MG63 (cell line): Measurements from ENCODE around the gene TSPEAR. TPM values are rescaled to one million over a fixed set of nuclear protein-coding genes. Genes with fewer than 3 reads are reported as not detected.

Experiments
- DNase-seq: peaks from one replicate; pipeline ENCODE4 v3.0.0-alpha.2; 2020
- H3K27me3 ChIP-seq: fragments of 250-450 bp; sonication (Bioruptor Pico); 2 replicates; pipeline ENCODE4 v1.5.1; 2020; ENCODE audit warnings: mild to moderate bottlenecking, moderate library complexity
- H3K36me3 ChIP-seq: fragments of 250-450 bp; sonication (Bioruptor Pico); 2 replicates; pipeline ENCODE4 v1.5.1; 2020; ENCODE audit warnings: mild to moderate bottlenecking, moderate library complexity
- H3K4me3 ChIP-seq: fragments of 250-450 bp; sonication (Bioruptor Pico); 2 replicates; pipeline ENCODE4 v1.5.1; 2020; ENCODE audit warnings: mild to moderate bottlenecking, moderate library complexity
- H3K9me3 ChIP-seq: fragments of 250-450 bp; sonication (Bioruptor Pico); 2 replicates; pipeline ENCODE4 v1.5.1; 2020; ENCODE audit warnings: mild to moderate bottlenecking, moderate library complexity
- total RNA-seq: library from RNA; depleted of rRNA; stranded (reverse); fragments of >200 nt; shearing (Covaris generic); gene quantifications from 2 replicates; pipeline ENCODE4 v1.2.3, GENCODE V29; 2014; ENCODE audit warnings: low replicate concordance

The TSPEAR gene
- total RNA-seq, 1 experiment from 2014 or later = not detected

GRCh38 chr21:44519346-44520325, 191.7 kb downstream of the TSPEAR start:
- H3K4me3 ChIP-seq = no peak overlapping the region
- no peak for DNase-seq
- peaks cover 11% of the 10 kb centered on the region for H3K9me3 ChIP-seq
- H3K27me3 ChIP-seq = peaks cover 8% of the 10 kb centered on the region; the same call in 1 of the 2 replicates
- no peaks in the 10 kb centered on the region for H3K36me3 ChIP-seq

- Histone ChIP-seq H3K9me3 (peaks cover 6% of the 10 kb centered on the region), H3K36me3 (no peaks in the 10 kb centered on the region), H3K4me3 (no peak overlapping the region), H3K27me3 (peaks cover 8% of the 10 kb centered on the region; the same call in 1 of the 2 replicates)
- no peak for DNase-seq
Observed at GRCh38 chr21:44518686-44519085, 192.7 kb downstream of the TSPEAR start.

DNA sequence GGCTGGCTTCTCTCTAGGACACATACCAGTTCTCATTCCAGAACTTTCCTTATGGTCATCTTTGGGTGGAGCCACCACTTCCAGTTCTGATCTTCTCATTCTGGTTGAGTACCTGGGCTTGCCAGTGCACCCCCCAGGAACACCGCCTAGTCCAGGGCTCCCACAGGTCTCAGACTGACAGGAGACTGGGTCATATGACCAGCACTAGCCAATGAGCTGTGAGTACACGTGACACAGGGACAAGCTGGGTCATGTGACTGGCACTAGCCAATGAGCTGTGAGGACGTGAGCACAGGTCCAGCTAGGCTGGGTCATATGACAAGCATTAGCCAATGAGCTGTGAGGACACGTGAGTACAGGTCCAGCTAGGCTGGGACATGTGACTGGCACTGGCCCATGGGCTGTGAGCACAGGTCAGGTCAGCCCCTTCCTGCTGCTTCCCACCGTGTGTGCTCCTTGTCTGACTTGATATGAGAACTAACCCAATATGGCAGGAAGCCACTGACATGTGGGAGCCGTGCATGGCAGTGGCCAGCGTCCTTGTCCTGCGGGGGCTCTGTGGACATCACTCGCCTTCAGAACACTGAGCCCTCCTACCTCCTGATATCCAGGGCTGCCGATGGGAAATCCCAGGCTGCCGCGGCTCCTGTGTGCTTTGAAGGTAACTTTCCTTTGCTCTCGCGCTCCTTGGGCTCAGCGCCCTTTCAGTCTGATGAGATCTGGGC, 194.0 kb downstream of the TSPEAR start:
- Histone ChIP-seq H3K27me3 (peaks cover 8% of the 10 kb centered on the region; the same call in 1 of the 2 replicates), H3K9me3 (peaks cover 3% of the 10 kb centered on the region; the same call in 1 of the 2 replicates)
- DNase-seq = peak; percentile 71

DNA sequence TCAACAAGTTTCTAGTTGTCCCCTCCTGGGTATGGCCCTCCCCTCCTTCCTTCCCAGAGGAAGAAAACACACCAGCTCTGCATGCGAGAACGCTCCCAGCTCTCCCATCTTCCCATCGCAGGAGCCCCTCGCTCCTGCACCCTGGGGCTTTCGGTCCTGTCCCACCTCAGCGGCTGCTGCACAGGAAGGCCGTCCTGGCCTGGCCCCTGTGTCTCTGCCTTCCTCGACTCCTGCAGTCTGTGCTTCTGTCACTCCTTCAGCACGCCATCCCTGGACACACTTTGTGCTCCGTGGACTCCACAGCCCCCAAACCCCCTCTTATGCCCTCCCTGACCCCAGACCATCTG, 194.6 kb downstream of the TSPEAR start:
- no peaks in the 10 kb centered on the region for H3K36me3 ChIP-seq
- H3K9me3 ChIP-seq = peaks cover 3% of the 10 kb centered on the region; the same call in 1 of the 2 replicates
- no peak overlapping the region for H3K4me3 ChIP-seq
- DNase-seq = no peak
- peaks cover 8% of the 10 kb centered on the region; the same call in 1 of the 2 replicates for H3K27me3 ChIP-seq

More for the DNA sequence above, 194.0 kb downstream of the TSPEAR start:
- H3K4me3 ChIP-seq = peak overlapping the region; percentile 6; the same call in 1 of the 2 replicates
- H3K36me3 ChIP-seq = no peaks in the 10 kb centered on the region

DNA sequence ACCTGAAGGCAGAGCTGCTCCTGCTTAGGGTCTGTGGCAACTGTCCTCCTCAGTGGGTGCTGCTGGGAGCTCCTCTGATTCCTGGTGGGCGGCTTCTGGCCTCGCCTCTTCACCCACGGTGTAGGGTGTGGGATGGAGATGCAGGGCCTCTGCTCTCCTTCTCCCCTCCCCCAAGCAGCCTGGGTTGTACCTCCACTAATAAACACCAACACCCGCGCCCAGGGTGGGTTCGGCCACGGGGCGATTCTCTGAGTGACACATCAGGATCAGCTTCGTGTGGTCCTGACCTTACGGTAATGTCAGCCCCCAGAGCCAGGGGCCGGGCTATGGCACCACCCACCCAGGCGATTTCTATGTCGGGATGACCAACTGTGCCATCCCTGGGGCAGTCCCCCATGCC, 195.0 kb downstream of the TSPEAR start:
- H3K36me3 ChIP-seq = no peaks in the 10 kb centered on the region
- DNase-seq = no peak
- H3K4me3 ChIP-seq = no peak overlapping the region
- peaks cover 3% of the 10 kb centered on the region; the same call in 1 of the 2 replicates for H3K9me3 ChIP-seq
- peaks cover 8% of the 10 kb centered on the region; the same call in 1 of the 2 replicates for H3K27me3 ChIP-seq

DNA sequence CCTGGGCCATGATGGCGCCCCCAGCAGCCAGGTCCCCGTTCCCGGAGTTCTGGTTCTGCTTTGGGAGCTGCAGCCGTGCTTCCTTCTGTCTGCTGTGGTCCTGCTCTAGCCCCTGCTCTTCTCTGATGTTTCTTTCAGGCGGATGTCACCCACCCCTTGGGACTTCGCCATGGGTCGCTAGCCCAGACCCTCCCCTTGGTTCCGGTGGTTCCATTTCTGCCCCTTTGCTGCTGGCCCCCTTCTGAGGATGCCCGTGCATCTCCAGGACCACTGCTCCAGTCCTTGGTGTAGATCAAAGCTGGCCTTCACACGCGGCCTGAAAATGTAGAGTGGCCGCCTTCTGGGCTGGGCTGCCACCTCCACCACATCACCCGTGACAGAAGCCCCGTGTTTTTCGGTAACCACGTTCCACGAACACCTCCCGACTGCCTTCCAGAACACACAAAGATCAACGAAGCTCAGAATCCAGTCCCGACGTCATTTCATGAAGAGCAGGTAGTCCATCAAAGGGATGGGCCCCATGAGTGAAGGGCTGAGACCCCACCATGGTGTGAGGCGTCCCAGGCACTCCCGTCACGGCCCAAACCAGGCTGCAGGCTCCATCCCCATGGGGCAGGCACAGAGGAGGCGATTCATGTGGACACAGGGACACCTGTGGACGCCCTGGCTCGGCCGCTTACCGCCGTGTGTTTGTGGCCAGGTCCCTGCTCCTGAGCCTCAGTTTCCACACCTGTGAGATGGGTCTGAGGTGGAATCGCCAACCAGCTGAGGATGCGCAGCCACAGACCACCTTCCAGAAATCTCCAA, 195.8 kb downstream of the TSPEAR start:
- no peak for DNase-seq
- Histone ChIP-seq H3K9me3 (peaks cover 3% of the 10 kb centered on the region; the same call in 1 of the 2 replicates), H3K36me3 (no peaks in the 10 kb centered on the region), H3K4me3 (no peak overlapping the region), H3K27me3 (peaks cover 8% of the 10 kb centered on the region; the same call in 1 of the 2 replicates)

GRCh38 chr21:44514746-44515358, 196.5 kb downstream of the TSPEAR start:
- Histone ChIP-seq H3K36me3 (no peaks in the 10 kb centered on the region), H3K4me3 (no peak overlapping the region), H3K27me3 (peaks cover 7% of the 10 kb centered on the region; the same call in 1 of the 2 replicates), H3K9me3 (peaks cover 3% of the 10 kb centered on the region; the same call in 1 of the 2 replicates)
- no peak for DNase-seq

DNA sequence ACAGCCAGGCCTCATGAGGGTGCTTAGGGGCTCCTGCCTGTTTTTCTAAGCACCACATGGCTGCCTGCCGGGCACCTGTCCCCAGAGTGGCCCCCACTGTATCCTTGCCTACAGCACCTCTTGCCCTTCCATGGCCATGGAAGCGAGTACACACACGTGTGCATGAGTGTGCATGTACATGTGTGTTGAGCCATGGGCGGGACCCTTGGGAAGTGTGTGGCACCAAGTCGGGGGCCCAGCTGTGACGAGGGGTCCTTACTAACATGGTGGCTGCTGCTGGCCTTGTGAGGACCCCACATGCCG, 197.2 kb downstream of the TSPEAR start:
- no peaks in the 10 kb centered on the region for H3K36me3 ChIP-seq
- H3K4me3 ChIP-seq = no peak overlapping the region
- peaks cover 2% of the 10 kb centered on the region; the same call in 1 of the 2 replicates for H3K27me3 ChIP-seq
- peaks cover 3% of the 10 kb centered on the region; the same call in 1 of the 2 replicates for H3K9me3 ChIP-seq
- DNase-seq = no peak

DNA sequence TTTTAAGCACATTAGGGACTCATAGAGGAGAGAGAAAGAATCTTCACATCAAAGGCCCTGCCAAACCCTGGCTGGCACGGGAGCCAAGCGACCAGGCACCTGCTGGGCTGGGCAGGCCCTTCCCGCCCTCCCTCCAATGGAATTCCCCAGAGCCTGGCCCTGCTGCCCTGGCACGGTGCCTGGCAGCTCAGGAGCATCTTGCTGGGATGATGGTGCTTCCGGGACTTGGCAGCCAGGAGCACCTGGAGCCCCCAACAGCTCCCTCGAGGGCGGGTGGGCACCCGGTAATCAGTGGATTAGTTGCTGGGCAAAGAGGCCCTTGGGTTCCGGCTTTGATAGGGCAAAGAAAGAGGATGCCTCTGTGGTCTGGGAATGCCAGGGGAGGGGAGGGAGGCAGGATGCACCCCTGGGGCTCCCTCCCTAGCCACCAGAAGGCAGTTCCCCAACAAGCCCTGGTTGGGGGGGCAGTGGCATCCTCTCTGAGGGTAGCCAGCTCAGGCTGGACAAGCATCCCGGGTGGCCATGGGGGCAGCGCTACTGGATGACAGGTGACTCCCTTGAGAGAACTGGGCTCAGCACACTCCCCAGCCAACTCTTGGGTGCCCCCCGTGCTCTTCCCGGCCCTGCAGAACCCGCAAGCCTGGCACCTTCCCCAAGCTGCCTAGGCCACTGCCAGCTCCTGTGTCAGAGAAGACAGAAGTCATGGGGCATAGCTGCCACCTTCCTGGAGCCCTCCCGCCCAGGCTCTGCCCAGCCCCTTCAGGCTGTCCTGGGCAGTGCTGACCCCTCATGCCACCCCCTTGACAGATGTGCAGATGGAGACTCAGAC, 197.8 kb downstream of the TSPEAR start:
- H3K36me3 ChIP-seq = no peaks in the 10 kb centered on the region
- no peak overlapping the region for H3K4me3 ChIP-seq
- no peaks in the 10 kb centered on the region for H3K27me3 ChIP-seq
- peak; percentile 44 for DNase-seq
- H3K9me3 ChIP-seq = peaks cover 3% of the 10 kb centered on the region; the same call in 1 of the 2 replicates

DNA sequence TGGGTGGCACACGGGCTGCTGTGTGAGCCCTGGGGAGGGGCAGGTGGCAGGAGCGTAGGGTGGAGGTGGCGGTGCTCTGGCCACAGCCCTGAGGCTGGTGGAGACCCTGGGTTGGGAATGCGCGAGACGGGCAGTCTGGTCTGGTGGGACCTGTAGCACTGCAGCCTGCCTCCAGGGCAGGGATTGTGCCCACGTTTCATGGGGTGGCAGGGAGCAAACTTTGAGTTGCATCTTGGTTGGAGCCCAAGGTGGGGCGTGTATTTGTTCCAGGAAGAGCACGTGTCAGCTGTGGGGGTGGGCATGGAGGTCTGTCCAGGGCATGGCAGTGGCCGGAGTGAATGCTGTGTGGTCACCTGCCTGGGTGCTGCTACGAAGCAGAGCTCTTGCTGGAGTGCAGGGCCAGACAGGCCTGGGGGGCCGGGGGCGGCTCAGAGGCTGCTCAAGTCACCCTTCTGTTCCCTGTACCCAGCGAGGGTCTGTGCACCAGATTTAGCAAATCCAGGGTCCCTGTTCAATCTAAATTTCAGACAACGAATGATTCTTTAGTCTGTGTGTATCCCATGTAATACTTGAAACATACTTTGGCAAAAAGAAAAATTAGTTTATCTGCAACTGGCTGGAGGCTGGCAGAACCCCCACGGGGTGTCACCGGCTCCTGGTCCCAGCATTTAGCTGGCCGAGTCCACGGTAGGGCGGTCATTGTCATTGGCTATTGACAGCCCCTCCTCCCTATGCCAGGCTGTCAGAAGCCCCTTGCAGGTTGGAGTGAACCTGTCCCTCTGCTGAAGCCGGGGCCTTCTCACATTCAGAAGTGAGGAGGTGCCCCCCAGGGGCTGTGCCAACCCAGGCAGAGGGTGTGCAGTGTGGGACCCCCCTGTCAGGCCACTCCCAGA, 198.6 kb downstream of the TSPEAR start:
- Histone ChIP-seq H3K27me3 (no peaks in the 10 kb centered on the region), H3K9me3 (peaks cover 3% of the 10 kb centered on the region; the same call in 1 of the 2 replicates), H3K36me3 (no peaks in the 10 kb centered on the region), H3K4me3 (no peak overlapping the region)
- no peak for DNase-seq

GRCh38 chr21:44511938-44512275, 199.5 kb downstream of the TSPEAR start:
- Histone ChIP-seq H3K27me3 (no peaks in the 10 kb centered on the region), H3K36me3 (no peaks in the 10 kb centered on the region)

GRCh38 chr21:44511219-44511937, 200.0 kb downstream of the TSPEAR start:
- no peak for DNase-seq
- Histone ChIP-seq H3K9me3 (no peaks in the 10 kb centered on the region), H3K27me3 (no peaks in the 10 kb centered on the region), H3K36me3 (no peaks in the 10 kb centered on the region), H3K4me3 (no peak overlapping the region)

More at GRCh38 chr21:44511938-44512275, 199.5 kb downstream of the TSPEAR start:
- H3K4me3 ChIP-seq = no peak overlapping the region
- DNase-seq = no peak
- no peaks in the 10 kb centered on the region for H3K9me3 ChIP-seq

GRCh38 chr21:44510508-44511218, 200.7 kb downstream of the TSPEAR start:
- DNase-seq = peak; percentile 39
- Histone ChIP-seq H3K27me3 (no peaks in the 10 kb centered on the region), H3K9me3 (no peaks in the 10 kb centered on the region)

More at GRCh38 chr21:44510508-44511218, 200.7 kb downstream of the TSPEAR start:
- no peak overlapping the region for H3K4me3 ChIP-seq
- H3K36me3 ChIP-seq = no peaks in the 10 kb centered on the region
